Stimulated activated CD4-positive, alpha-beta T cell treated with anti-CD3 and anti-CD28 coated beads, Interleukin-12 subunit alpha, Interleukin-12 subunit beta, amount 100 ng/mL, for 48 hours (primary cell): ENCODE results near the gene MCM5.
"Not testable (repeated sequence)": the region's sequence is repeated elsewhere in the genome, so short reads cannot be mapped to it uniquely, and the experiment has no call there.

ENCODE experiments used
- DNase-seq, 3 donors: peaks; one replicate each; pipeline ENCODE4 v3.0.0-alpha.2; 2020; ENCODE audit warnings: low read depth in 2 of 3, low spot score in 1 of 3

Gene MCM5

DNA sequence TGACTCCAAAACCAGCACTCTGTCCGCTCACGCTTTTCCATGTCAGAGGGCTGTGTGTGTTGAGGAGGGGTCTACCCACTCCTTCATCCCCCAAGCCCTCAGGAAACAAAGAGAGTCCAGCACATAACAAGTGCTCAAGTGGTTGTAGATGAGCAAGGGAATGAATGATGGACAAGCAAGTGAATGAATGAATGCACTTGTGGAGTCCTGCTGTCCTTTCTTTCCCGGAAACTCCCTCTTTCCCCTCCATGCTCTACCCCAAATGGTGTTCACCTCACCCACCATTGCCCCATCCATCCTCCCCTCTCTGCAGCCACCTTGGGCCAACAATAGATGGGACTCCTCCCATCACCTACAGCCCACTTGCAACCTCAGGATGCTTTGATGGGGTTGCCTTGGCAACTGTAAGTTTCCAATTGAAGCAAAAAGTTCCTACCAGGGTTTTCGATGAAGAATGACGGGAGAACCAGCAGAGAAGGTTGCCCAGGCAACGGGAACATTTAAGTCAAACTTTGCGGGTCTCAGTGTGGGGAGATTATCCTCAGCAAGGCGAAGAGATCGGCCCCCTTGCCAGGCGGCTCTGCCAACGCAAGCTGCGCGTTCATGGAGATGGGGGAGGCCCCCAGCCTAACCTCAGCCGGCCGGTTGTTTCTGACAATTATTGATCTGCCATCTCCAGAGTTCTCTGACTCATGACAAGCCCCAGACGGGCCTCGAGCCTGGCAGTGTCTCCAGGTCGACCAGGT, 51.1 kb downstream of the MCM5 start:
- DNase-seq, result no peak

DNA sequence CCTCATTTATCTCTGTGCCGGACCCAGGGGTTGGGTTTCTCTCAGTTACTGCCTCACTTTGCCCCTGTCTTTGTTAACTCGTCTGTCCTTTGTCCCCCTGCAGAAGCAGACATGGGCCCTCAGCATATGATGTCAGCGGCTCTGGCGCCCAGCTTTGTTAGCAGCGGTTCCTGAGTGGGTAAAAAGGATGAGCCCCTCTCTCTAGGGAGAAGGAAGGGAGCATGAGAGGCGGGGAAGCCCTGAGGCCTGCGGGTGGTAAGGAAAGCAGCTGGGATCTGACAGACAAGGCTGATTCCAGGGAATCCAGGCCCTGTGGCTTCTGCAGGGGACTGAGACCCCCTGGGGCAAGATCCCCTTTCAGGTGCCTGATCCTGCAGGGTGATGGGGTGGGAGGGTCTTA, 51.7 kb downstream of the MCM5 start:
- no peak for DNase-seq

- DNase-seq, result no peak
Measured at GRCh38 chr22:35452351-35452781, 52.4 kb downstream of the MCM5 start.

- DNase-seq, result no peak
Measured at GRCh38 chr22:35452810-35453743, 53.1 kb downstream of the MCM5 start.

DNA sequence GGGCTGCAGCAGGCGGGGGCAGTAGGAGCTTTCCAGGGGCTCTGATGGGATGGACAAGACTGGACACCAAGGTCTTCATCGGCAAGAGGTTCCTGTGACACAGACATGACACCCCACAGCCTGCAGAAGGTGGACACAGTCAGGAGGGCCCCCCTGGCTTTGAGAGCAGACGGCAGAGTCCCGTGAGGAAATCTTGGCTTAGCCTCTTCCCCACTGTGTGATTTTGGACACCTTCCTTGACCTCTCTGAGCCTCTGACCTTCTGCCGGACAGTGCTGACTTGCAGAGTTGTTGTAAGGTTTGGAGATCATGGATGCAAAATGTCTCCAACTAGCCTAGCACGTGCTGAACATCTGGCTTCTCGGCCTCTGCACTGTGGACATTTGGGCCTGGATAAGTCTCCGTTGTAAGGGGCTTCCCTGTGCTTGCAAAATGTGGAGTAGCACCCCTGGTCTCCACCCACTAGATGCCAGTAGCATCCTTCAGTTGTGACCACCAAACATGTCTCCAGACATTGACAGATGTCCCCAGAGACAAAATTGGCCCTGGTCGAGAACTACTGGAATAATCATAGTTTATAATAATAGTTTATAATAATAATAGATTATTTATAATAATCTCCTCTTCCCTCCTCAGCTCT, 54.6 kb downstream of the MCM5 start:
- no peak for DNase-seq

DNA sequence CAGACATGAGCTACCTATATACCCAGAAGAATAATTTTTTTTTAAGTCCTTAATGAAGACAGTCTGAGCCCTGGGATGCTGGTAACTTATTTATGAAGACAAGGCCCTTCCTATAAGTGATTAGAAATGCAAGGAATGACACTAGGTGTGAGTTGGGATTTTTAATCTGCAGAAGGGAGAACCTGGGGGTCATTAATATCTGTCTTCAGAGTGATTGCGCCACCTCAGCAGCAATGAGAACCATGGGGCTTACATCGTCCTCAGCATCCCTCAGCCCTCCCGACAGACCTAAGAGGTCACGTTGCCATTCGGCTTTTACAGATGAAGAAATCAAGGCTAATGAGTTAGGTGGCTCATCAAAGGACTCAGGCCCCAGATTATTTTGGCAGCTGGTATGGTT, 55.6 kb downstream of the MCM5 start:
- no peak for DNase-seq

DNA sequence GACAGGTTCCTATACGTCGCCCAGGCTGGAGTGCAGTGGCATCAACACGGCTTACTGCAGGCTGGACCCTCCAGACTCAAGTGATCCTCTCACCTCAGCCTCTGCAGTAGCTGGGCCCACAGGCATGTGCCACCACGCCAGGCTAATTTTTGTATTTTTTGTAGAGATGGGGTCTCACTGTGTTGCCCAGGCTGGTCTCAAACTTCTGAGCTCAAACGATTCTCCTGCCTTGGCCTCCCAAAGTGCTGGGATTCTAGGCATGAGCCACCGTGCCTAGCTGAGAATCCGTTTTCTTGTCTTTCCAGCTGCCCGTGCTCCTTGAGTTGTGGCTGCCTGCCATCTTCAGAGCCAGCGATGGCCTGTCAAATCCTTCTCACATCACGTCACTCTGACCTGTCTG, 56.8 kb downstream of the MCM5 start:
- DNase-seq, result no peak

- DNase-seq, result no peak
Measured at GRCh38 chr22:35457729-35458546, 58.0 kb downstream of the MCM5 start.

DNA sequence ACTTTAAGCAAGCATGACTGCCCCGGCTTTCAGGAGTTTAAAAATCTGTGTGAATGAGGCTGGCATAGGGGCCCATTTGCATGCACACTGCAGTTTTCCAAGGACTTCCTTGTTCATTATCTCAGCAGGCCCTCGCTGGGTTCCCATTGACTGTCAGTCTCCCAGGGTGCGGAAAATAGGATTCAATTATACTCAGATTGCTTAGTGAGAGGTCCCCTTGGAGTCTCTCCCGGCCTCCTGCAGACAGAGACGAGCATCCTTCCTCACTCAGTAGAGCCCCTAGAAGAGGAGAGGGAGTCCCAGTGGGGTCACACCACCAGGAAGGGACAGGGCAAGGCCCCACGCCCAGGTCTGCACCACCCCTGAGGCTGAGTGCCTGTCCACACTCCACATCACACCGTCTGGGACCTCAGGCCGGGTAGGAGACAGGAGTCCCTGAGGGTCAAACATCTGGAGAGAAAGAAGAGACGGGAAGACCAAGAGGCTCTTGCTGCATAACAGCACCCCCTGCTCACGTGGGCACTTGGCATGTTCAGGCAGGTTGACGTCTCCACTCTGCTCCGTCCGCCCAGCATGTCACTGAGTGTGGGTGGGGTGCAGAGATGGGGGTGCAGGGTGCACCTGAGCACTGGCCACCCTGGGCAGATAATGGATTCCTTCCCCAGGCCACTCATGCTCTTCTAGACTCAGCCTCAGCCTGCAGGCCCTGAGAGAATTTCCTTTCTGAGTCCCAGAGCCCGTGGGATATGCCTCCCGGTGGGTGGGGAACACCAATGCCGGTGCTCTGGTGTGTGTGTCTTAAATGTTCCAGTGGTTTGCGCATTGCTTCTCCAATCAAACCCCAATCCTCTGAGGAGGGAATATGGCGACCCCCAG, 58.8 kb downstream of the MCM5 start:
- no peak for DNase-seq

DNA sequence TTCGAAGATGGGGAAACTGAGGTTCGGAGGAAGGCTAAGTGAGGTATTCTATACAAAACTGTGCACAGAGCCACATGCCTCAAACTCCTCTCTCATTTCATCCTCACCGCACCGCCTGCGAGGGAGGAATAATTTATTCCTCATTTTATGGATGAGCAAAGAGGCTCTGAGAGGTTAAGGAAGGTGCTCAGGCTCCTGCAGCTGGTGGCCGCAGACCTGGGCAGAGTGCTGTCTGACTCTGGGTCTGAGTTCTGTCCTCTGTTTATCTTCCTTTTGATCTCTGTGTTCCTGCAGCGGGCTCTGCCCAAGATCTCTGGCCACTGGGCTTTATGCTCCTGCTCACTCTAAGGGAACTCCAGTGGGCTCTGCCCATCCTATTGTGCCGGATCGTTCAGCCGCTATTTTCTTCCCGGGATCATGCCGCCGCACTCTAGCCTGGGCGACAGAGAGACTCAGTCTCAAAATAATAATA, 59.5 kb downstream of the MCM5 start:
- DNase-seq, result no peak

- DNase-seq, result not testable (repeated sequence)
Measured at GRCh38 chr22:35459976-35460375, 60.0 kb downstream of the MCM5 start.

DNA sequence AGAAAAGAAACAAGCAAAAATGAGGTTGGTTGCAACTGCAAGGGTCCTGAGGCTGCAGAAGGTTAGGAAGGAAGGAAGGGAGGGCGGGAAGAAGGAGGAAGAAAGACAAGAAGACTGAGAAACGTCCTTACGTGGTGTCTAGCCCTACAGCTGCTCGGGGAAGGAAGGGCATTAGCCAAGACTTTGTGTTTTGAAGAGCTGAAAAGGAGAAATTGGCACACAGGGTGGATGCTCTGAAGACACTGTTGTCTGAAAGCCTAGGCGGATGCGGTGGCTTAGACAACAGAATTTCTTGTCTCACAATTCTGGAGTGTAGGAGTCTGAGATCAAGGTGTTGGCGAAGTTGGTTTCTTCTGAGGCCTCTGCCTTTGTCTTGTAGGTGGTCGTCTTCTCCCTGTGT, 60.7 kb downstream of the MCM5 start:
- DNase-seq, result no peak

- DNase-seq, result no peak
Measured at GRCh38 chr22:35462498-35463230, 62.7 kb downstream of the MCM5 start.

DNA sequence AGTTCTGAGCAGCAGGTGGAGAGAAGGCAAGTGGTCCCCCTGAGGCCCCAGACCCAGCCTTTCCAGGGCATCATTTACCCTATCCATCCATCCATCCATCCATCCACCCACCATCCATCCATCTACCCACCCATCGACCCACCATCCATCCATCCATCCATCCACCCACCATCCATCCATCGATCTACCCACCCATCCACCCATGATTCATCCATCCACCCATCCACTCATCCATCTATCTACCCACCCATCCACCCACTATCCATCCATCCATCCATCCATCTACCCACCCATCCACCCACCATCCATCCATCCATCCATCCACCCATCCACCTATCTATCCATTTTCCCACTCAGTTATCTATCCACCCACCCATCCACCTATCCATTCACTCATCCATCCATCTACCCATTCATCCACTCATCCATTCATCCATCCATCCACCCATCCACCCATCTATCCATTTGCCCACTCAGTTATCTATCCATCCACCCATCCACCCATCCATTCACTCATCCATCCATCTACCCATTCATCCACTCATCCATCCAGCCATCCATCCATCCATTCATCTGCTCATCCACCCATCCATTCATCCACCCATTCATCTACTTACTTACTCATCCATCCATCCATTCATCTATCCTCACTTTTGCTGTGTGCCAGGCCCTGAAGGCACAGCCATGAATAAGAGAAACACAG, 63.4 kb downstream of the MCM5 start:
- no peak for DNase-seq

DNA sequence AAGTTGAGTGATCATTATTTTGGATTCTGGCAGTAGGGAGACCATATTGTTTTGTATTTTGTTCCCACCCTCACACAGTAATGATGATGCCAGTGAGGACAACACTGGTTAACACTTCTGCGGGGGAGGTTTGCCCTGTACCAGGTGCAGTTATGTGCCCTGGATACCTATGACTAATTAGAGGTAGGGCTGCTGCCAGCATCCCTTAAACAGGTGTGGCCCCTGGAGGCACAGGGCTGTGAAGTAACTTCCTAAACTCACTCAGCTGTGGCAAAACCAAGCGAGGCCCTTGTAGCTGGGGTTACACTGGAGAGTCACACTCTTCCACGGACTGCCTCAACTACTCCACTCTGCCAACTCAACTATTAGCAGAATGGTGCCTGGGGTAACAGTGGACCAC, 64.5 kb downstream of the MCM5 start:
- DNase-seq, result no peak

DNA sequence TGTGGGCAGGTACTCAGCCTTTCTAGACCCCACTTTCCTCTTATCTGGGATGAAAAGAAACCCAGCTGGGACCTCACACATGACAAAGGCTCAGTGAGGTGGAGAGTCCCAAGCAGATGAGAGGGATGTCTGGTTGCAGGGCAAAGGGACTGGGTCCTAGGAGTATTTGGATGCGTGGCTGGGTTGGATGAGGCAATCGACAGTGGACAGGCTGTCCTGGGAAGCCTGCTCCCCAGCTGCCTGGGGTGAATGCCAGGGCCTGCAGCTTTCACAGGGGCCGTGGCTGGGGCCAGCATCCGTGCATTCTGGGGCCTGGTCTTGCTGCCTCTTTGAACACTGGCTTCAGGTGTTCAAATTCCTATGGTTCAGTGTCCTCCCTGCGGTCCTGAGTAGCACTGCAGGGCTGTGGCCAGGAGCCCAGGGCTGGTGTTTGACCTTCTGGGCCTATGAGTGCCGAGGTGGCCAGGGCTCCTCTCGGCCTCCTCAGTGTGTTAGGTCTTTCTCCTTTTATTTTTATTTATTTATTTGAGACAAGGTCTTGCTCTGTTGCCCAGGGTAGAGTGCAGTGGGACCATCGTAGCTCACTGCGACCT, 65.3 kb downstream of the MCM5 start:
- no peak for DNase-seq

- no peak for DNase-seq
Measured at GRCh38 chr22:35467681-35468434, 67.9 kb downstream of the MCM5 start.
